DMS153 treated with DMSO at 0.1 percent for 48 hours (cell line): ENCODE measurements around the gene FOXF2.
"Not testable (repeated sequence)": the region's sequence is repeated elsewhere in the genome, so short reads cannot be mapped to it uniquely, and the experiment has no call there.

Experiments used
- DNase-seq: peaks from one replicate; lab custom pipeline; 2025; ENCODE audit not compliant: unreplicated experiment; lab: John Stamatoyannopoulos, UW

The FOXF2 gene

GRCh38 chr6:1389369-1390132 lies at the start of gene FOXF2:
TSS of gene FOXF2 (plus strand) at chr6:1389576. CDS start at chr6:1389948, 372 bp downstream.
- DNase-seq: no peak

GRCh38 chr6:1346101-1346500 lies 43.3 kb upstream of the FOXF2 start:
- DNase-seq: no peak

- no peak for DNase-seq
These were observed 42.8 kb upstream of the FOXF2 start for GRCh38 chr6:1346558-1347091.

DNA sequence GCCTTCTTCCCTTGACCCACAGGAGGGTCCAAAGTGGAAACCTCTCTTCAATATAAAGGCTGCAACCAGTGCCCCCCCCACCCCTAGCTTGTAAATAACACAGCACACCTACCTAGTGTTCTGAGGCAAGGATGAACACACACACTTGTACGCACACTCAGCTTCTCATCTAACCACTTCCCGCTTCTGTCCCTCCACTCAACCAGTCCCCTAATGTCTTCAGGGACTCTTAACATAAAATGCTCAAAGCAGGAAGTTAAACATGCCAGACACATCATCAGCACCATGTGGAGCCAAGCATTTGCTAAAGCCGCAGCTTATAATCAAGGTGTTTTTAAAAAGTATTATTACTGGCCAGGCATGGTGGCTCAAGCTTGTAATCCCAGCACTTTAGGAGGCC lies 42.2 kb upstream of the FOXF2 start:
- DNase-seq: no peak

DNA sequence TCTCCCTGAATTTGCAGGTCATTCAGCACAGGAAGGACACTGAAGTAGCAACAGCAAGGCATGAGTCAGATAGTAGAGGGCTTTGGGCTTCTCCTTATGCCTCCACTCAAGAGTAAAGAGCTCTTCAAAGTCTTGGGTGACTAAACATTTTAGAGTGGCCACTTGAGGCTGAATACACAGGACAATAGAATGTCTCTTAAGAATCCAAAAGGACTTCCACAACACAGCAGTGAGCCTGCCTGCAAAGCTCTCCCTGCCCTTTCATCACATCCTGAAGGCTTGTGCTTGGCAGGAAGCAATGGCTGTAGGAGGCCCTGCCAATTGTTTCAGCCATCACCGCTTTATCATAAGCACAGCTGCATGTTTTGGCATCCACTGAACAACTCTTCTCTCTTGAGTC lies 40.7 kb upstream of the FOXF2 start:
- DNase-seq: no peak

DNA sequence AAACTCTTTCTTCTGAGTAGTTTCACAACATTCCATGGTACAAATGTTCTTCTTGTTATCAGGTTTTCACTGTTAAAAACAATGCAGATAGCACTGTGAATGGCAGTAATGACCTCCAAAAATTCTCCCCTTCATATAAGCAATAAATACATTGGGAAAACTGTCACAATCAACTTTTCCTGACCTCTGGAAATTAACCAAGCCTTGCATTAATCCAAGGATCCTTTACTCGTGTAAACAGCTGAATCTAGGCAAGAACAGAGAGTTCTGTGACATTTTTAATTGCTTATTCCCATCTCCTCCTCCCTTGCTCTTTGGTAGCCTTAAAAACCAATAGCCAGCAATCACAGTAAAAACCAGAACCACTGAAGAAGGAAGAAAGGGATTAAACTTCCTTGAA lies 39.7 kb upstream of the FOXF2 start:
- no peak for DNase-seq

DNA sequence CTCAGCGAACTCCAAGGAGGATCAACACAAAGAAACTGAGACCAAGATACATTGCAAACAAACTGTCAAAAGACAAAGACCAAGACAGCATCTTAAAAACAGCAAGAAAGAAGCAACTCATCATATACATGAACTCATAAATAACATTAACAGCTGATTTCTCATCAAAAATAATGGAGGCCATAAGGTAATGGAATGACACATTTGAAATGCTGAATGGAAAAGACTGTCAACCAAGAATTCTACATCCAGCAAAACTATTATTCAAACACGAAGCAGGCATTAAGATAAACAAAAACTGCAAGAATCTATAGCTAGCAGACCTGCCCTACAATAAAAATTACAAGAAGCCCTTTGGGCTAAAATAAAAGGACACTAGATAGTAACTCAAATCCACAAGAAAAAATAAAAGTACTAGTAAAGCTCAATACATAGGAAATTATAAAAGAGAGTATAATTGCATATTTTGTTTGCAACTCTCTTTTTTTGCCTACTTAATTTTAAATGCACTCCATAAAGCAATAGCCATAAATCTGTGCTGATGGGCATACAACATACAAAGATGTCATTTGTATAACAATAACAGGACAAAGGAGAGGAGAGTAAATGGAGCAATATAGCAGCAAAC lies 37.9 kb upstream of the FOXF2 start:
- no peak for DNase-seq

- not testable (repeated sequence) for DNase-seq
These were observed 34.3 kb upstream of the FOXF2 start for GRCh38 chr6:1355068-1355467.

DNA sequence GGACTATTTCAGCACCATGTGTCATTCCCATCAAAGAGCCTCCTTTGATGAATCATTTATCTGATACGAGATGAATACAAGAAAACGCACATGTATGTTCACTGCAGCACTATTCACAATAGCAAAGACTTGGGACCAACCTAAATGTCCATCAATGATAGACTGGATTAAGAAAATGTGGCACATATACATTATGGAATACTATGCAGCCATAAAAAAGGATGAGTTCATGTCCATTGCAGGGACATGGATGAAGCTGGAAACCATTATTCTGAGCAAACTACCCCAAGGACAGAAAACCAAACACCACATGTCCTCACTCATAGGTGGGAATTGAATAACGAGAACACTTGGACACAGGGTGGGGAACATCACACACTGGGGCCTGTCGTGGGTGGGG lies 27.7 kb upstream of the FOXF2 start:
- not testable (repeated sequence) for DNase-seq

- DNase-seq: no peak
These were observed 26.7 kb upstream of the FOXF2 start for GRCh38 chr6:1362643-1363042.

GRCh38 chr6:1363298-1363697 lies 26.1 kb upstream of the FOXF2 start:
- no peak for DNase-seq

GRCh38 chr6:1363729-1364572 lies 25.4 kb upstream of the FOXF2 start:
- DNase-seq: no peak

- DNase-seq: no peak
These were observed 24.6 kb upstream of the FOXF2 start for GRCh38 chr6:1364791-1365190.

DNA sequence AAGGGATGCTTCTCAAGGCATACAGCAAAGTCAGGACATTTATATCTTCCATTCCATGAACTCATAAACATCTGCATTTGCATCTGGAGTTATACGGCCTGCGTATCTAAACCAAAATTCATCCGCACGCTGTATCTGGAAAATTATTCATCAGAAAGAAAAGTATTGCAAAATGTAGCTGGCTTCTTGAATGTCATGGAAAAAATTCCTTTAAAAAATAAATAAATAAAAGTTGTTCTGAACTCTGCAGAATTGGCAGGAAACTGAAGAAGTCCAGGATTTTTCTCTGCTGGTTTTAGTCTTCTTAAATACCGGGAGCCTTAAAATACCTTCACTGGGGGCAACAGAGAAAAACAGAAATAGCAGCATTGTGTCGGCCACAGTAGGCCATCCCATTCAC lies 23.7 kb upstream of the FOXF2 start:
- DNase-seq: no peak

GRCh38 chr6:1367771-1368170 lies 21.6 kb upstream of the FOXF2 start:
- no peak for DNase-seq

GRCh38 chr6:1368940-1369339 lies 20.4 kb upstream of the FOXF2 start:
- no peak for DNase-seq

DNA sequence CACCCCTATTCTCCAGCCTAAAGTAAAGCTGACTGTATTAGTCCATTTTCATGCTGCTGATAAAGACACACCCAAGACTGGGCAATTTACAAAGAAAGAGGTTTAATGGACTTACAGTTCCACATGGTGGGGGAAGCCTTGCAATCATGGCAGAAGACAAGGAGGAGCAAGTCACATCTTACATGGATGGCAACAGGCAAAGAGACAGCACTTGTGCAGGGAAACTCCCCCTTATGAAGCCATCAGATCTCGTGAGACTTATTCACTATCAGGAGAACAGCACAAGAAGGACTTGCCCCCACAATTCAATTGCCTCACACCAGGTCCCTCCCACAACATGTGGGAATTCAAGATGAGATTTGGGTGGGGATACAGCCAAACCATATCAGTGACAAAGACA lies 19.7 kb upstream of the FOXF2 start:
- DNase-seq: not testable (repeated sequence)

- no peak for DNase-seq
These were observed 17.4 kb upstream of the FOXF2 start for GRCh38 chr6:1371933-1372332.

DNA sequence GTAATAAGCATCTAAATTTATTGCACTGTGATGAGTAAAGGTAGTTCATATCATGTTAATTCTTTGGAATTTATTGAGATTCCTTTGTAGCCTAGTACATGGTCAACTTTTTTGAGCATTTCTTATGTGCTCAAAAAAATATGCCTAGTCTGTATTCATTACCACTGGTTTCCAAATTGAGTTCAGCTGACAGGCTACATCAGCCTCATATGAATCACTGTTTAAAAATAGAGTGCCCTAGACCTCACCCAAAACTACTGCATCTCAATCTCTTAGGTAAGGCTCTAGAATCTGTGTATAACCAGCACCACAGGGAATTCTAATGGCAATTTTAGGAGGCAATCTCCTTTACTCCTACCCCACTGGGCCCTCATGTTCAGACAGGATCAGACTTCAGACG lies 16.7 kb upstream of the FOXF2 start:
- no peak for DNase-seq

DNA sequence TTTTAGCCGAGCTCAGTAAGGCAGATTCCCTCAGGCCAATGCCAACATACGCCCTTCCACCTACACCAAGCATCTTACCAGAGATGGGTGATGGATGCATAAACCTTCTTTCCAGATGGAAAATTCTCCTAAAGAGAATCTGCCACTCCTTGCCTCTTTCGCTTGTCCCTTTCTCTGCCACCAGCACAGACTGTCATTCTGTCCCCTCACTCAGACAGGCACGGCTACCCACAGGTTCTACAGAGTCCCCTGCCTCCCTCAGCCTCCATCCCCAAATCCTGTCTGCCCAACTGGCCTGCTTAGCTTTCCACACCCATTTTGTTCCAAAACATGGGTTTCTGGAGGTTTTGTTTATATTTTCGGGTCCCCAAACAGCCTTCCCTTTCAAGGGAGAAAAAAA lies 12.7 kb upstream of the FOXF2 start:
- no peak for DNase-seq

- DNase-seq: no peak
These were observed 11.8 kb upstream of the FOXF2 start for GRCh38 chr6:1377526-1377925.
